Central memory CD8-positive, alpha-beta T cell (primary cell): Measurements from ENCODE around the gene SLC1A2.
A peak's percentile ranks its signal among the peaks of the same experiment; 100 is the strongest.

Experiments used
- ATAC-seq: fragments of 150-1000 bp; cut with Tn5 transposase; replicated peaks from 2 replicates; pipeline ENCODE4 v1.10.0; 2022; ENCODE audit warnings: mild to moderate bottlenecking, moderate FRiP score, moderate number of reproducible peaks; ENCODE audit not compliant: poor library complexity, severe bottlenecking; ENCODE audit errors: extremely low read depth
- DNase-seq, 2 donors: peaks; one replicate each; pipeline ENCODE4 v3.0.0; 2021; ENCODE audit warnings: low spot score in 2 of 2
- H3K27ac Mint-ChIP-seq: one replicate; pipeline ENCODE4 v1.8.0; 2022; ENCODE audit warnings: low read depth, mild to moderate bottlenecking, moderate library complexity, mixed read lengths
- H3K27me3 Mint-ChIP-seq: one replicate; pipeline ENCODE4 v1.8.0; 2022; ENCODE audit warnings: mixed read lengths
- H3K36me3 Mint-ChIP-seq: one replicate; pipeline ENCODE4 v1.8.0; 2022; ENCODE audit warnings: mild to moderate bottlenecking, moderate library complexity, mixed read lengths; ENCODE audit not compliant: insufficient read depth
- H3K4me1 Mint-ChIP-seq: one replicate; pipeline ENCODE4 v1.8.0; 2022; ENCODE audit warnings: mixed read lengths
- H3K4me3 Mint-ChIP-seq: one replicate; pipeline ENCODE4 v1.8.0; 2022; ENCODE audit warnings: mild to moderate bottlenecking, moderate library complexity, mixed read lengths
- H3K9me3 Mint-ChIP-seq: one replicate; pipeline ENCODE4 v1.8.0; 2022; ENCODE audit warnings: mixed read lengths

Gene SLC1A2

GRCh38 chr11:35272391-35272902, 146.9 kb downstream of the SLC1A2 start:
- peaks cover 42% of the 10 kb centered on the region for H3K4me1 Mint-ChIP-seq
- DNase-seq (peak; percentile 20 to 54), ATAC-seq (peak; percentile 96)
- H3K9me3 Mint-ChIP-seq: no peaks in the 10 kb centered on the region
- H3K36me3 Mint-ChIP-seq: peaks cover 10% of the 10 kb centered on the region
- peak overlapping the region; percentile 83 for H3K27ac Mint-ChIP-seq
- no peaks in the 10 kb centered on the region for H3K27me3 Mint-ChIP-seq
- H3K4me3 Mint-ChIP-seq: peak overlapping the region; percentile 3

- no peaks in the 10 kb centered on the region for H3K27me3 Mint-ChIP-seq
- ATAC-seq (no peak), DNase-seq (no peak)
- H3K9me3 Mint-ChIP-seq: no peaks in the 10 kb centered on the region
- H3K36me3 Mint-ChIP-seq: peaks cover 10% of the 10 kb centered on the region
- peak overlapping the region; percentile 83 for H3K27ac Mint-ChIP-seq
- no peak overlapping the region for H3K4me3 Mint-ChIP-seq
- peaks cover 40% of the 10 kb centered on the region for H3K4me1 Mint-ChIP-seq
These were observed 148.3 kb downstream of the SLC1A2 start for GRCh38 chr11:35271031-35271430.

GRCh38 chr11:35270342-35270741, 149.0 kb downstream of the SLC1A2 start:
- H3K9me3 Mint-ChIP-seq: no peaks in the 10 kb centered on the region
- peaks cover 10% of the 10 kb centered on the region for H3K36me3 Mint-ChIP-seq
- no peak for ATAC-seq
- peaks cover 36% of the 10 kb centered on the region for H3K4me1 Mint-ChIP-seq
- H3K27ac Mint-ChIP-seq: no peak overlapping the region
- H3K4me3 Mint-ChIP-seq: no peak overlapping the region
- DNase-seq: no peak
- no peaks in the 10 kb centered on the region for H3K27me3 Mint-ChIP-seq

- no peak for DNase-seq
- no peaks in the 10 kb centered on the region for H3K9me3 Mint-ChIP-seq
These were observed 151.9 kb downstream of the SLC1A2 start for GRCh38 chr11:35267504-35267903.

GRCh38 chr11:35265755-35266454, 153.5 kb downstream of the SLC1A2 start:
- no peak overlapping the region for H3K27ac Mint-ChIP-seq

More at GRCh38 chr11:35267504-35267903, 151.9 kb downstream of the SLC1A2 start:
- ATAC-seq: no peak
- no peaks in the 10 kb centered on the region for H3K27me3 Mint-ChIP-seq
- peaks cover 18% of the 10 kb centered on the region for H3K4me1 Mint-ChIP-seq
- H3K27ac Mint-ChIP-seq: no peak overlapping the region
- H3K36me3 Mint-ChIP-seq: peaks cover 12% of the 10 kb centered on the region
- H3K4me3 Mint-ChIP-seq: no peak overlapping the region

GRCh38 chr11:35262735-35263134, 156.6 kb downstream of the SLC1A2 start:
- Mint-ChIP-seq H3K4me3 (no peak overlapping the region), H3K27ac (no peak overlapping the region), H3K36me3 (peaks cover 2% of the 10 kb centered on the region), H3K9me3 (no peaks in the 10 kb centered on the region), H3K27me3 (no peaks in the 10 kb centered on the region), H3K4me1 (no peaks in the 10 kb centered on the region)
- DNase-seq (no peak), ATAC-seq (no peak)

More at GRCh38 chr11:35265755-35266454, 153.5 kb downstream of the SLC1A2 start:
- DNase-seq: no peak
- Mint-ChIP-seq H3K9me3 (no peaks in the 10 kb centered on the region), H3K4me3 (no peak overlapping the region), H3K4me1 (peaks cover 4% of the 10 kb centered on the region), H3K36me3 (peaks cover 3% of the 10 kb centered on the region), H3K27me3 (no peaks in the 10 kb centered on the region)
- no peak for ATAC-seq

- Mint-ChIP-seq H3K4me3 (no peak overlapping the region), H3K4me1 (peaks cover 6% of the 10 kb centered on the region), H3K27me3 (no peaks in the 10 kb centered on the region), H3K36me3 (peaks cover 2% of the 10 kb centered on the region), H3K27ac (no peak overlapping the region), H3K9me3 (no peaks in the 10 kb centered on the region)
- ATAC-seq: no peak
- DNase-seq: no peak
These were observed 157.3 kb downstream of the SLC1A2 start for GRCh38 chr11:35262056-35262455.

GRCh38 chr11:35261197-35261596, 158.2 kb downstream of the SLC1A2 start:
- Mint-ChIP-seq H3K4me1 (peaks cover 14% of the 10 kb centered on the region), H3K4me3 (no peak overlapping the region), H3K9me3 (no peaks in the 10 kb centered on the region), H3K27ac (no peak overlapping the region), H3K27me3 (no peaks in the 10 kb centered on the region), H3K36me3 (peaks cover 2% of the 10 kb centered on the region)
- ATAC-seq (no peak), DNase-seq (no peak)

- peaks cover 3% of the 10 kb centered on the region for H3K36me3 Mint-ChIP-seq
- H3K27ac Mint-ChIP-seq: no peak overlapping the region
- no peaks in the 10 kb centered on the region for H3K27me3 Mint-ChIP-seq
- ATAC-seq: no peak
- H3K4me3 Mint-ChIP-seq: no peak overlapping the region
- H3K4me1 Mint-ChIP-seq: peaks cover 18% of the 10 kb centered on the region
- no peak for DNase-seq
- no peaks in the 10 kb centered on the region for H3K9me3 Mint-ChIP-seq
These were observed 158.9 kb downstream of the SLC1A2 start for GRCh38 chr11:35260342-35260985.

GRCh38 chr11:35259529-35259928, 159.8 kb downstream of the SLC1A2 start:
- DNase-seq: no peak
- H3K36me3 Mint-ChIP-seq: peaks cover 3% of the 10 kb centered on the region
- H3K4me1 Mint-ChIP-seq: peaks cover 23% of the 10 kb centered on the region
- no peaks in the 10 kb centered on the region for H3K9me3 Mint-ChIP-seq
- H3K4me3 Mint-ChIP-seq: no peak overlapping the region
- no peaks in the 10 kb centered on the region for H3K27me3 Mint-ChIP-seq
- no peak overlapping the region for H3K27ac Mint-ChIP-seq
- ATAC-seq: no peak

- DNase-seq (no peak), ATAC-seq (peak; percentile 100)
- Mint-ChIP-seq H3K27me3 (no peaks in the 10 kb centered on the region), H3K27ac (peak overlapping the region; percentile 71), H3K36me3 (peaks cover 1% of the 10 kb centered on the region), H3K4me1 (peaks cover 23% of the 10 kb centered on the region), H3K4me3 (no peak overlapping the region), H3K9me3 (no peaks in the 10 kb centered on the region)
These were observed 162.1 kb downstream of the SLC1A2 start for GRCh38 chr11:35257281-35257680.

GRCh38 chr11:35256296-35256695, 163.1 kb downstream of the SLC1A2 start:
- DNase-seq (no peak), ATAC-seq (no peak)
- no peaks in the 10 kb centered on the region for H3K27me3 Mint-ChIP-seq
- H3K27ac Mint-ChIP-seq: peak overlapping the region; percentile 71
- H3K4me3 Mint-ChIP-seq: no peak overlapping the region
- H3K36me3 Mint-ChIP-seq: peaks cover 1% of the 10 kb centered on the region
- H3K9me3 Mint-ChIP-seq: no peaks in the 10 kb centered on the region
- peaks cover 23% of the 10 kb centered on the region for H3K4me1 Mint-ChIP-seq

GRCh38 chr11:35255514-35255913, 163.8 kb downstream of the SLC1A2 start:
- ATAC-seq (no peak), DNase-seq (no peak)
- Mint-ChIP-seq H3K36me3 (peaks cover 1% of the 10 kb centered on the region), H3K4me1 (peaks cover 23% of the 10 kb centered on the region), H3K27ac (peak overlapping the region; percentile 38), H3K27me3 (no peaks in the 10 kb centered on the region), H3K9me3 (no peaks in the 10 kb centered on the region), H3K4me3 (no peak overlapping the region)
